ENCODE measurements around the gene ZNF469. TPM values are rescaled to one million over a fixed set of nuclear protein-coding genes. Genes with fewer than 3 reads are reported as not detected.

The ZNF469 gene
- total RNA-seq, 1 experiment from 2014 or later = 0.09 TPM

GRCh38 chr16:88387941-88388627, 5.3 kb downstream of the ZNF469 start:
- Histone ChIP-seq H3K27ac (ENCODE audit: low read depth, low read length, poor library complexity, severe bottlenecking) (no peak overlapping the region), H3K9me3 (ENCODE audit: low read depth, low read length, poor library complexity, severe bottlenecking) (no peaks in the 10 kb centered on the region), H3K27me3 (replicated peaks; ENCODE audit: insufficient read depth, low read depth, low read length, poor library complexity) (peaks cover 98% of the 10 kb centered on the region), H3K4me1 (ENCODE audit: insufficient read depth, low read length, poor library complexity, severe bottlenecking) (no peaks in the 10 kb centered on the region), H3K36me3 (ENCODE audit: insufficient read depth, low read length, poor library complexity, severe bottlenecking) (no peaks in the 10 kb centered on the region), H3K4me3 (ENCODE audit: low read depth, low read length, poor library complexity, severe bottlenecking) (no peak overlapping the region)
- CTCF ChIA-PET = interaction anchor here (0.5 kb wide), 1 partner anchor 182 kb away, joined by 4 read pairs; the partner anchor contains the start of gene ZC3H18
- POLR2A ChIA-PET (ENCODE audit: low non-redundant PET) = no interaction called here
- DNase-seq (ENCODE audit: low spot score) = no peak
- intact Hi-C loops (cut with micrococcal nuclease; ENCODE audit: unreplicated experiment) = no loop called here
- TF ChIP-seq EZH2 (IDR thresholded peaks at IDR 0.05; ENCODE audit: borderline replicate concordance, low read depth, low read length, poor library complexity, severe bottlenecking) (no peak), CTCF (conservative IDR thresholded peaks at IDR 0.05; ENCODE audit: low read depth, low read length) (no peak)
- BruUV-seq (replicated peaks) = no TSS peak

GRCh38 chr16:88389191-88389590, 6.4 kb downstream of the ZNF469 start:
- no peaks in the 10 kb centered on the region for H3K4me1 ChIP-seq (ENCODE audit: insufficient read depth, low read length, poor library complexity, severe bottlenecking)
- no peaks in the 10 kb centered on the region for H3K9me3 ChIP-seq (ENCODE audit: low read depth, low read length, poor library complexity, severe bottlenecking)
- peaks cover 100% of the 10 kb centered on the region for H3K27me3 ChIP-seq (replicated peaks; ENCODE audit: insufficient read depth, low read depth, low read length, poor library complexity)
- BruUV-seq (replicated peaks) = no TSS peak
- no peak for DNase-seq (ENCODE audit: low spot score)
- intact Hi-C loops (cut with micrococcal nuclease; ENCODE audit: unreplicated experiment) = no loop called here
- H3K36me3 ChIP-seq (ENCODE audit: insufficient read depth, low read length, poor library complexity, severe bottlenecking) = no peaks in the 10 kb centered on the region
- CTCF ChIA-PET = no interaction called here
- no peak for TF ChIP-seq EZH2 (IDR thresholded peaks at IDR 0.05; ENCODE audit: borderline replicate concordance, low read depth, low read length, poor library complexity, severe bottlenecking)
- no peak for TF ChIP-seq CTCF (conservative IDR thresholded peaks at IDR 0.05; ENCODE audit: low read depth, low read length)
- no peak overlapping the region for H3K4me3 ChIP-seq (ENCODE audit: low read depth, low read length, poor library complexity, severe bottlenecking)
- POLR2A ChIA-PET (ENCODE audit: low non-redundant PET) = no interaction called here
- H3K27ac ChIP-seq (ENCODE audit: low read depth, low read length, poor library complexity, severe bottlenecking) = no peak overlapping the region

- ChIA-PET CTCF (no interaction called here), POLR2A (ENCODE audit: low non-redundant PET) (no interaction called here)
- Histone ChIP-seq H3K9me3 (ENCODE audit: low read depth, low read length, poor library complexity, severe bottlenecking) (no peaks in the 10 kb centered on the region), H3K27ac (ENCODE audit: low read depth, low read length, poor library complexity, severe bottlenecking) (no peak overlapping the region), H3K4me1 (ENCODE audit: insufficient read depth, low read length, poor library complexity, severe bottlenecking) (no peaks in the 10 kb centered on the region), H3K27me3 (replicated peaks; ENCODE audit: insufficient read depth, low read depth, low read length, poor library complexity) (peaks cover 100% of the 10 kb centered on the region), H3K36me3 (ENCODE audit: insufficient read depth, low read length, poor library complexity, severe bottlenecking) (no peaks in the 10 kb centered on the region), H3K4me3 (ENCODE audit: low read depth, low read length, poor library complexity, severe bottlenecking) (no peak overlapping the region)
- no TSS peak for BruUV-seq (replicated peaks)
- TF ChIP-seq CTCF (conservative IDR thresholded peaks at IDR 0.05; ENCODE audit: low read depth, low read length) = no peak
- TF ChIP-seq EZH2 (IDR thresholded peaks at IDR 0.05; ENCODE audit: borderline replicate concordance, low read depth, low read length, poor library complexity, severe bottlenecking) = no peak
- DNase-seq (ENCODE audit: low spot score) = no peak
- intact Hi-C loops (cut with micrococcal nuclease; ENCODE audit: unreplicated experiment) = no loop called here
These were observed 6.9 kb downstream of the ZNF469 start for GRCh38 chr16:88389621-88390160.

Data from A673 (cell line).